B cell (primary cell): Measurements from ENCODE around the gene PFDN2. TPM values are rescaled to one million over a fixed set of nuclear protein-coding genes. Genes with fewer than 3 reads are reported as not detected.
"Not testable (repeated sequence)": the region's sequence is repeated elsewhere in the genome, so short reads cannot be mapped to it uniquely, and the experiment has no call there.

Experiments
- ATAC-seq: fragments of 200-7000 bp; cut with Tn5 transposase; one replicate; pipeline ENCODE4 v1.10.0; 2021; ENCODE audit warnings: low read depth, mild to moderate bottlenecking, moderate number of reproducible peaks, moderate library complexity
- CTCF ChIA-PET: fragments of 350-600 bp; sonication (Branson Sonifier 250); formaldehyde crosslinking; loops from one replicate; lab custom pipeline; 2021; ENCODE audit warnings: antibody characterized with exemption, inconsistent platforms; lab: Charles Lee
- POLR2A ChIA-PET: fragments of 350-600 bp; sonication (Branson Sonifier 250); formaldehyde crosslinking; loops from one replicate; lab custom pipeline; 2021; ENCODE audit warnings: antibody characterized with exemption; lab: Charles Lee
- DNase-seq: peaks from one replicate; pipeline ENCODE4 v3.0.0; 2013
- H2AFZ ChIP-seq: 2 replicates; pipeline ENCODE4 v1.6.1; 2012; ENCODE audit warnings: mild to moderate bottlenecking, low read depth, low read length; ENCODE audit not compliant: insufficient read depth, poor library complexity, severe bottlenecking
- H3K27ac ChIP-seq, 2 donors: 1 replicate in 1 of 2; 2 replicates in 1 of 2; pipeline ENCODE4 v1.5.1; 2012 to 2013; ENCODE audit warnings: low read length in 2 of 2, mild to moderate bottlenecking in 2 of 2, moderate library complexity in 1 of 2
- H3K27me3 ChIP-seq, 4 experiments: fragments of 200-600 bp in 1 of 4; sonication (generic) in 1 of 4; replicated peaks in 1 of 4; 1 replicate in 2 of 4; 2 replicates in 2 of 4; pipeline versions ENCODE4 v1.6.1 to v1.7.0; 2013 to 2016; ENCODE audit warnings: low read length in 3 of 4, mild to moderate bottlenecking in 2 of 4, mixed read lengths in 1 of 4, moderate library complexity in 1 of 4; ENCODE audit not compliant: insufficient read depth in 4 of 4, control insufficient read depth in 3 of 4; ENCODE audit errors: control extremely low read depth in 1 of 4
- H3K36me3 ChIP-seq, 2 experiments: replicated peaks in 1 of 2; 1 replicate in 1 of 2; 2 replicates in 1 of 2; pipeline versions ENCODE4 v1.6.1 to v1.7.1; 2013; ENCODE audit warnings: low read length in 1 of 2; ENCODE audit not compliant: insufficient read depth in 2 of 2, control insufficient read depth in 1 of 2; ENCODE audit errors: control extremely low read depth in 1 of 2, extremely low read depth in 1 of 2
- H3K4me1 ChIP-seq, 2 donors: fragments of 200-600 bp in 1 of 2; sonication (generic) in 1 of 2; 1 replicate in 1 of 2; 2 replicates in 1 of 2; pipeline versions ENCODE4 v1.5.1 to v1.6.1; 2013 to 2017; ENCODE audit warnings: low read length in 2 of 2; ENCODE audit not compliant: control insufficient read depth in 2 of 2, insufficient read depth in 2 of 2
- H3K4me2 ChIP-seq: replicated peaks from 2 replicates; pipeline ENCODE3; 2012; ENCODE audit warnings: mild to moderate bottlenecking, low read depth, low read length; ENCODE audit not compliant: poor library complexity, severe bottlenecking
- H3K4me3 ChIP-seq, 5 experiments: fragments of 200-600 bp in 1 of 5; sonication (generic) in 1 of 5; 1 replicate in 3 of 5; 2 replicates in 2 of 5; pipeline versions ENCODE4 v1.5.1 to v1.7.0; 2011 to 2016; ENCODE audit warnings: low read length in 4 of 5, mild to moderate bottlenecking in 4 of 5, low read depth in 2 of 5, control low read depth in 1 of 5, moderate library complexity in 1 of 5; ENCODE audit not compliant: insufficient read depth in 1 of 5; ENCODE audit errors: control extremely low read depth in 1 of 5, extremely low read depth in 1 of 5
- H3K79me2 ChIP-seq: fragments of 200-600 bp; sonication (generic); one replicate; pipeline ENCODE4 v1.6.0; 2016; ENCODE audit warnings: low read length; ENCODE audit not compliant: control insufficient read depth, insufficient read depth
- H3K9ac ChIP-seq: fragments of 200-600 bp; sonication (generic); 2 replicates; pipeline ENCODE4 v1.6.1; 2017; ENCODE audit warnings: mild to moderate bottlenecking, low read length, moderate library complexity
- H3K9me3 ChIP-seq, 3 donors: one replicate each; pipeline versions ENCODE4 v1.6.1 to v1.7.1; 2013; ENCODE audit warnings: low read length in 2 of 3; ENCODE audit not compliant: control insufficient read depth in 2 of 3, insufficient read depth in 1 of 3; ENCODE audit errors: control extremely low read depth in 1 of 3
- H4K20me1 ChIP-seq: 2 replicates; pipeline ENCODE4 v1.6.0; 2012; ENCODE audit warnings: mild to moderate bottlenecking, low read length; ENCODE audit not compliant: insufficient read depth, control insufficient read depth, poor library complexity, severe bottlenecking
- H3K27ac Mint-ChIP-seq: one replicate; pipeline ENCODE4 v1.8.0; 2021; ENCODE audit warnings: mixed read lengths
- H3K27me3 Mint-ChIP-seq: one replicate; pipeline ENCODE4 v1.8.0; 2021; ENCODE audit warnings: mixed read lengths
- H3K4me1 Mint-ChIP-seq: one replicate; pipeline ENCODE4 v1.8.0; 2021; ENCODE audit warnings: mixed read lengths
- H3K4me3 Mint-ChIP-seq: one replicate; pipeline ENCODE4 v1.8.0; 2021; ENCODE audit warnings: mixed read lengths
- H3K9me3 Mint-ChIP-seq: one replicate; pipeline ENCODE4 v1.8.0; 2022; ENCODE audit warnings: mixed read lengths; ENCODE audit not compliant: insufficient read depth
- CTCF ChIP-seq: fragments of 200-600 bp; IDR thresholded peaks from one replicate; pipeline ENCODE4 v1.8.0; 2022; ENCODE audit warnings: antibody characterized with exemption, mild to moderate bottlenecking
- EZH2 ChIP-seq: IDR thresholded peaks from 2 replicates; pipeline ENCODE4 v1.6.1; 2012; ENCODE audit warnings: borderline replicate concordance, low read depth, mild to moderate bottlenecking, moderate library complexity, low read length; ENCODE audit not compliant: insufficient read depth, poor library complexity, severe bottlenecking
- WGBS: methylation state at CpG from one replicate; pipeline ENCODE4 v1.1.5; 2013; ENCODE audit warnings: missing lambda C conversion rate; ENCODE audit not compliant: insufficient coverage; 5-methylcytosine and 5-hydroxymethylcytosine counted together
- intact Hi-C: fragments of 100-400 bp; cut with micrococcal nuclease; formaldehyde crosslinking; loops from one replicate; pipeline ENCODE4 v1.10.0; 2022
- polyA plus RNA-seq: library from polyadenylated mRNA; depleted of rRNA; stranded (reverse); fragments of >200 nt; gene quantifications from 2 replicates; pipeline ENCODE4 v1.2.3, GENCODE V29; 2012
- total RNA-seq, 2 donors: library from RNA; stranded (reverse); fragments of 120-200 nt in 1 of 2; gene quantifications; 1 replicate in 1 of 2; 2 replicates in 1 of 2; pipeline versions ENCODE4 v1.2.3 to v1.2.4, GENCODE V29; 2013 to 2022

PFDN2 gene
- total and polyA plus RNA-seq, 2 donors (not counting 1 experiment from before 2014, with no cell fraction given) = 29.9 to 43.2 TPM

GRCh38 chr1:161066694-161067093 lies 51.1 kb downstream of the PFDN2 start:
- intact Hi-C loops = loop anchor here (5.0 kb wide), 1 partner anchor 66 kb away; the partner anchor contains the start of gene DEDD
- no peaks in the 10 kb centered on the region for H3K27me3 Mint-ChIP-seq
- DNase-seq (peak; percentile 42), ATAC-seq (no peak)
- peak overlapping the region; percentile 97 for H3K4me2 ChIP-seq
- H3K9me3 ChIP-seq = no peaks in the 10 kb centered on the region
- ChIA-PET CTCF (interaction anchor here (0.7 to 8.9 kb wide), 3 partner anchors 19 to 31 kb away, joined by 4 to 142 read pairs (median 6); partner anchors contain the start of gene KLHDC9), POLR2A (interaction anchor here (0.8 to 6.8 kb wide), 2 partner anchors 21 to 690 kb away, joined by 8 to 108 read pairs; partner anchors contain the start of gene USF1)
- H3K4me3 Mint-ChIP-seq = peak overlapping the region; percentile 100
- peaks cover 65% of the 10 kb centered on the region for H3K4me1 Mint-ChIP-seq
- 43% methylated on average over 3 of the region's 3 CpGs for WGBS
- H3K36me3 ChIP-seq = peaks cover 2 to 22% of the 10 kb centered on the region in 2 experiments
- no peaks in the 10 kb centered on the region for H3K27me3 ChIP-seq
- peak overlapping the region in 3 of 5 experiments; percentile 7 to 43 (median 12) for H3K4me3 ChIP-seq
- peaks cover 87% of the 10 kb centered on the region for H3K79me2 ChIP-seq
- H3K9me3 Mint-ChIP-seq = no peaks in the 10 kb centered on the region
- peak overlapping the region; percentile 44 to 96 for H3K27ac ChIP-seq
- H3K27ac Mint-ChIP-seq = peak overlapping the region; percentile 98
- H2AFZ ChIP-seq = no peak overlapping the region
- peak overlapping the region; percentile 33 for H3K9ac ChIP-seq
- peaks cover 45 to 57% of the 10 kb centered on the region in 2 donors for H3K4me1 ChIP-seq
- TF ChIP-seq CTCF (no peak), EZH2 (no peak)
- peaks cover 44% of the 10 kb centered on the region for H4K20me1 ChIP-seq

- not testable (repeated sequence) for H3K9ac ChIP-seq, H3K4me3 ChIP-seq, H3K9me3 ChIP-seq, H3K9me3 Mint-ChIP-seq, H3K27me3 Mint-ChIP-seq, DNase-seq, H3K27ac Mint-ChIP-seq, H3K4me3 Mint-ChIP-seq, H3K27me3 ChIP-seq, H2AFZ ChIP-seq, ATAC-seq
- peaks cover 91% of the 10 kb centered on the region for H3K79me2 ChIP-seq
- peak overlapping the region in 1 of 2 donors; percentile 96 for H3K27ac ChIP-seq
- H4K20me1 ChIP-seq = peaks cover 52% of the 10 kb centered on the region
- ChIA-PET CTCF (interaction anchor here (2.0 kb wide), 1 partner anchor 18 kb away, joined by 6 read pairs; no protein-coding TSS in a partner anchor), POLR2A (interaction anchor here (0.6 to 6.8 kb wide), 3 partner anchors 20 to 66 kb away, joined by 3 to 108 read pairs (median 6); partner anchors contain the start of gene USF1)
- peak overlapping the region; percentile 4 for H3K4me2 ChIP-seq
- H3K4me1 ChIP-seq = peaks cover 45 to 48% of the 10 kb centered on the region in 2 donors
- 100% methylated on average over 3 of the region's 7 CpGs for WGBS
- peaks cover 5 to 29% of the 10 kb centered on the region in 2 experiments for H3K36me3 ChIP-seq
- peaks cover 66% of the 10 kb centered on the region for H3K4me1 Mint-ChIP-seq
- intact Hi-C loops = loop anchor here (5.0 kb wide), 1 partner anchor 67 kb away; the partner anchor contains the start of gene DEDD
Observed at GRCh38 chr1:161065681-161066080, 52.2 kb downstream of the PFDN2 start.

GRCh38 chr1:161063936-161064335 lies 53.9 kb downstream of the PFDN2 start:
- intact Hi-C loops, H3K9me3 ChIP-seq, POLR2A ChIA-PET, DNase-seq, ATAC-seq, H3K9ac ChIP-seq, H3K4me3 ChIP-seq, H3K27me3 Mint-ChIP-seq, H3K27me3 ChIP-seq, H3K4me3 Mint-ChIP-seq, H3K9me3 Mint-ChIP-seq, H3K4me2 ChIP-seq, H2AFZ ChIP-seq: not testable (repeated sequence)
- Histone ChIP-seq H3K79me2 (peaks cover 96% of the 10 kb centered on the region), H3K36me3 (peaks cover 5 to 39% of the 10 kb centered on the region in 2 experiments), H3K4me1 (peaks cover 36 to 46% of the 10 kb centered on the region in 2 donors), H3K27ac (peak overlapping the region in 1 of 2 donors; percentile 53), H4K20me1 (peaks cover 66% of the 10 kb centered on the region)
- 100% methylated on average over 1 of the region's 6 CpGs for WGBS
- CTCF ChIA-PET = interaction anchor here (1.1 to 1.2 kb wide), 2 partner anchors 22 to 67 kb away, joined by 3 read pairs; no protein-coding TSS in a partner anchor
- Mint-ChIP-seq H3K4me1 (peaks cover 64% of the 10 kb centered on the region), H3K27ac (peak overlapping the region; percentile 32)
